ENCODE measurements around the gene BCAS3. TPM values are rescaled to one million over a fixed set of nuclear protein-coding genes. Genes with fewer than 3 reads are reported as not detected.
A peak's percentile ranks its signal among the peaks of the same experiment; 100 is the strongest.

The BCAS3 gene
- total and polyA plus RNA-seq, 11 donors = 4.5 to 23.5 (median 17.9) TPM

DNA sequence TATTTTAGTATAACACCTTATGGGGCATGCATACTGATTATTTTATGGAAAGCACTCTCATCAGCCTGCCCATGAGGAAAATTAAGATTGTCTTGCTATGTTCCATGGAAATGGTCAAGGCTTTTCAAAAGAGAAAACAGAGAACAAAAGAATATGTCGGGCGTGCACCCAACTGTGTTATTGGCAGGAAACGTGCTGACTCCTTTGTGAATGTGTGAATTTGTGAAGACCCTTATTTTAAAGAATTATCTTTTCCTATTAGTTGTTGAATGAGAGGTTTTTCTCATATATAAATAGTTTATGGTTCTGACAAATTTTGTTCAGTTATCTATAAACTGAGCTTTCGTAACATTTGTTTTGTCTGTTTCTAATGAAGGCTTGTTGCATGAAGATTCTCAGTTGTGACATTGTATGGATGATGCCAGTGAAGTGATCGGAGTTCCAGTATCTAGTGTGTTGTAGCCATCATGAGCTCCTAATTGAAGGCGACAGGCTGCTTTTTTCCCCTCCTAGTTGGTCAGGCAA lies 180.0 kb downstream of the BCAS3 start:
- TF ChIP-seq CTCF (IDR thresholded peaks at IDR 0.05) (no peak), POLR2A (IDR thresholded peaks at IDR 0.05) (no peak)
- WGBS, 4 donors = 80 to 85% (median 82%) methylated on average over 6 of the region's 6 CpGs
- Histone ChIP-seq H3K9me3 (peaks cover 0 to 9% (median 0%) of the 10 kb centered on the region in 12 donors), H3K27me3 (no peaks in the 10 kb centered on the region), H3K36me3 (no peaks in the 10 kb centered on the region), H3K4me3 (no peak overlapping the region), H3K27ac (no peak overlapping the region), H3K4me1 (no peaks in the 10 kb centered on the region)
- DNase-seq = no peak
- intact Hi-C loops (cut with DNase I) = no loop called here
- ATAC-seq = no peak

- H3K27me3 ChIP-seq = no peaks in the 10 kb centered on the region
- H3K27ac ChIP-seq = no peak overlapping the region
- no peak for ATAC-seq
- peaks cover 0 to 9% (median 0%) of the 10 kb centered on the region in 12 donors for H3K9me3 ChIP-seq
- TF ChIP-seq POLR2A (IDR thresholded peaks at IDR 0.05) (no peak), CTCF (IDR thresholded peaks at IDR 0.05) (no peak)
- no peak overlapping the region for H3K4me3 ChIP-seq
- intact Hi-C loops (cut with DNase I) = no loop called here
- H3K4me1 ChIP-seq = peaks cover 0 to 17% (median 0%) of the 10 kb centered on the region in 12 donors
- no peaks in the 10 kb centered on the region for H3K36me3 ChIP-seq
- DNase-seq = no peak
Measured at GRCh38 chr17:60862482-60862881, 184.8 kb downstream of the BCAS3 start.

DNA sequence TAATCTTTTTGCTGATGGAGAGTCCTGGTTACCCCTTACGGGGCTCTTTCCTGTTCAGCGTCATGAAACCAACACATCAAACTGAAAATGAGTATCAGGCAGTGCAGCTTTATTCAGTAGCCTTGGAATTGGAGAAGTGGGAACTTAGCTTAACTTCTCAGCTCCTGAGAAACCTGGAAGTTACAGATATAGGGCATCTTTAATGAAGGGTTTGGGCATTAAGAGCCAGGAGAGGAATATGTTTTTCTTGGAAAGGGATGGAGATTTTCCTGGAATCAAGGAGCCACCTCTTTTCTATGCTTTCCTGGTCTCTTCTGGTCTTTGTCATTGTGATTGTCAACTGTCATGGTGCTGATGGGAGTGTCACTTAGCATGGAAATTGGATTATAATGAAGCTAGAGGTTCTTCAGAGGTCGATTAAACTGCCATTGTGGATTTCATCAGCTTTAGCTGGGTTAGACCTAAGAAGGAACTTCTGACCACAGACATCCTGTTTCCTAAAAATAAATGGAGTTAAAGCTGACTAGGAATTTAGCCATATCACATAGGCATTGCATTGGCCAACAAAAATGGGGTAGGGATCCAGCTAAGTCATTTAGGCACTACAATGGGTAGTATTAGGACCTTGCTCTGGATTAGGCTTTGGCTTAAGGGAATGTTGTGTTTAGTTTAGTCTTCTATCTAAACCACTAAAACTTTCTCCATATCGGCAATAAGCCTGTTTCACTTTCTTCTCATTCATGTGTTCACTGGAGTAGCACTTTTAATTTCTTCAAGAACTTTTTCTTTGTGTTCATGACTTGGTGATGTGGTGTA lies 186.4 kb downstream of the BCAS3 start:
- Histone ChIP-seq H3K27ac (no peak overlapping the region), H3K27me3 (no peaks in the 10 kb centered on the region), H3K4me3 (peak overlapping the region in 1 of 12 donors; percentile 13), H3K4me1 (peaks cover 0 to 17% (median 0%) of the 10 kb centered on the region in 12 donors), H3K36me3 (no peaks in the 10 kb centered on the region), H3K9me3 (peaks cover 0 to 9% (median 0%) of the 10 kb centered on the region in 12 donors)
- DNase-seq = no peak
- intact Hi-C loops (cut with DNase I) = no loop called here
- TF ChIP-seq POLR2A (IDR thresholded peaks at IDR 0.05) (no peak), CTCF (IDR thresholded peaks at IDR 0.05) (no peak)
- 74 to 83% (median 81%) methylated on average over 4 of the region's 4 CpGs for WGBS, 4 donors
- no peak for ATAC-seq

GRCh38 chr17:60864708-60865005 lies 187.0 kb downstream of the BCAS3 start:
- intact Hi-C loops (cut with DNase I) = no loop called here

More at GRCh38 chr17:60864708-60865005, 187.0 kb downstream of the BCAS3 start:
- 83 to 90% (median 88%) methylated on average over 2 of the region's 2 CpGs for WGBS, 4 donors
- ATAC-seq (no peak), DNase-seq (no peak)
- Histone ChIP-seq H3K27me3 (no peaks in the 10 kb centered on the region), H3K27ac (no peak overlapping the region), H3K4me3 (peak overlapping the region in 1 of 12 donors; percentile 13), H3K9me3 (peaks cover 0 to 9% (median 0%) of the 10 kb centered on the region in 12 donors), H3K4me1 (peaks cover 0 to 17% (median 0%) of the 10 kb centered on the region in 12 donors), H3K36me3 (peaks cover 0 to 6% (median 0%) of the 10 kb centered on the region in 9 donors)
- TF ChIP-seq CTCF (IDR thresholded peaks at IDR 0.05) = no peak

Data from heart left ventricle (tissue), 16 donors.